GM12892 (cell line): ENCODE measurements around the gene TOMM5.

Experiments
- DNase-seq: peaks from one replicate; pipeline ENCODE4 v3.0.0; 2011; ENCODE audit not compliant: insufficient read length
- FAIRE-seq: peaks from 2 replicates; lab custom pipeline; 2011; peaks lifted over from hg19 to GRCh38; lab: Jason Lieb, UNC
- POLR2A ChIP-seq: IDR thresholded peaks from 2 replicates; pipeline ENCODE4 v1.6.1; 2011; ENCODE audit warnings: low read depth, low read length, control low read depth
- POLR2AphosphoS5 ChIP-seq: IDR thresholded peaks from 2 replicates; pipeline ENCODE4 v1.6.1; 2011; ENCODE audit warnings: low read depth, low read length, control low read depth
- TAF1 ChIP-seq: IDR thresholded peaks from 2 replicates; pipeline ENCODE4 v1.6.1; 2011; ENCODE audit warnings: low read depth, mild to moderate bottlenecking, control low read depth, low read length, borderline replicate concordance

Gene TOMM5

DNA sequence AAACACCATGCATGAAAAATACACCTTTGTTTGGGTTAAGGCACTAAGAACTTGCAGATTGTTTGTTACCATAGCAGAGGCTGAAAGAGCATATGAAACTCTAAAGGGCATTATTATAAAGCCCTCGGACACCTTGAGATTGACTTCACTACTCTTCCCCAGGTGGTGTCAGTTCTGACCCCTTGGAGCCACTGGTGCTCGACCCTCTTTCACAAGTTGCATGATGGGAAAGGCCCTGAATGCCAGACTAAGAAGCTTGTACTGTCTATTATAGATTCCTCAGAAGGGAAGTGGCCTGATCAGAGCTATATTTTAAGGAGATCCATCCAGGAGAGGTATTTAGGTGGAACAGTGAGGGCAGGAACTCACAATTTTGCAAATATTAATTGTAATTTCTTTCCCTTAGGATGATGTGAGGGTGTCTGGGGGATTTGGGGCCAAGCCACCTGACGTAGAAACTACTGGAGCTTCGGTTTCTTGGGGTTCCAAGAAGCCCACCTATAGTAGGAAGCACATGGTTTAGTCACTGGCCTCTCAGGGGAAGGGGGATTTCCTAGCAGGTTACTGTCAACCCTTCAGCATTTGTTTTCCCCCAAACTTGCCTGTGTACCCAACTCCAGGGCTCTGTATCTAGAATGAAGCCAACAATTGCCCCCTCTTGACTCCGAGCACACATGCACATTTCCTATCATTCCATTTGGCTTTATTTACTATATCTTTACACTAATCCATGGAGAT is 32.4 kb downstream of the TOMM5 start:
- no peak for DNase-seq
- TF ChIP-seq POLR2A, result no peak
- TF ChIP-seq TAF1, result no peak
- no peak for TF ChIP-seq POLR2AphosphoS5
- FAIRE-seq, result no peak

DNA sequence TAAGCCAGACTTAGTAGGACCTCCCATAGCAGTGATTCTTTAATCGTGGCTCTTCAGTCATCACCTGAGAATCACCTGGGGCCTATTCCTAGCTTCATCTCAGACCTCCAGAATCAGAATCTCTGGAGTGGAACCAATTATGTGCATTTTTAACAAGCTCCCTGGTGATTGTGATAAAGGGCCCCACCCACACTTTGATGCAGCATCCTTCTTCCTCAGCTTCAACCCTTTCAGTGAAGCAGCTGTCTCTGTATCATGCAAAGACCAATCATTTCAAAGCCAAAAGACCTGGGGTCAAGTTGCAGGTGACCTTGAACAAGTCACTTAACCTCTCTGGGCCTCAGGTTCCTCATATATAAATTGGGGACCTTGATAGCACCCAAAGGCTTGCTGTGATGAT is 33.3 kb downstream of the TOMM5 start:
- FAIRE-seq (no peak), DNase-seq (no peak)
- TF ChIP-seq POLR2A (no peak), POLR2AphosphoS5 (no peak), TAF1 (no peak)

DNA sequence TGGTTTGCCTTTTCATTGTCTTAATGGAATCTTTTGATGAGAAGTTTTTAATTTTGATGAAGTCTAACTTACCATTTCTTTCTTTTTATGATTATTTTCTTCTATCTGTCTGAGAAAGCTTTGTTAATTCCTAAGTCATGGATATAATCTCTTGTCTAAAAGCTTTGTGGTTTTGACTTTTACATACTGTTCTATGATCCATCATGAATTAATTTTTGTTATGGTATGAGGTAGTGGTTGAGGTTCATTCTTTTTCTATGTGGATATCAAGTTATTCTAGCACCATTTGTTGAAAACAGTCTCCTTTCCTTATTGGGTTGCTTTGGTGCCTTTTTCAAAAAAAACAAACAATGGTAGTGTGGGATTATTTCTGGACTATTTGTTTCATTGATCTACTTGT is 36.6 kb downstream of the TOMM5 start:
- FAIRE-seq, result no peak
- DNase-seq, result no peak
- no peak for TF ChIP-seq POLR2AphosphoS5
- no peak for TF ChIP-seq POLR2A
- TF ChIP-seq TAF1, result no peak

DNA sequence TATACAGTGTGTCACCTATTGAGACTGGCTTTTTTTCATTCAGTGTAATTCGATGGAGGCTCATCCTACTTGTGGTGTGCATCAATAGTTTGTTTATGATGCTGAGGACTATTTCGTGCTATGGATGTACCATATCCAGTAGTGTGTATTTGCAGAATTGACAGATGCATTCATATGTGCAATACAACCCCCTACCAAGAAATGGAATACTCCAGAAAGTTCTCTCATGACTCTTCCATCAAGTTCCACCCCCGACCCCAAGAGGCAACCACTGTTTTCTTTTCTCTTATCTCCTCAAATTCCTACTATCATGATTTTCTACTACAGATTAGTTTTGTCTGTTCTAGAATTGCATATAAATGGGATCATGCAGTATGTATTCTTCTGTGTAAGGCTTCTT is 38.1 kb downstream of the TOMM5 start:
- FAIRE-seq (no peak), DNase-seq (no peak)
- TF ChIP-seq POLR2A (no peak), POLR2AphosphoS5 (no peak), TAF1 (no peak)

DNA sequence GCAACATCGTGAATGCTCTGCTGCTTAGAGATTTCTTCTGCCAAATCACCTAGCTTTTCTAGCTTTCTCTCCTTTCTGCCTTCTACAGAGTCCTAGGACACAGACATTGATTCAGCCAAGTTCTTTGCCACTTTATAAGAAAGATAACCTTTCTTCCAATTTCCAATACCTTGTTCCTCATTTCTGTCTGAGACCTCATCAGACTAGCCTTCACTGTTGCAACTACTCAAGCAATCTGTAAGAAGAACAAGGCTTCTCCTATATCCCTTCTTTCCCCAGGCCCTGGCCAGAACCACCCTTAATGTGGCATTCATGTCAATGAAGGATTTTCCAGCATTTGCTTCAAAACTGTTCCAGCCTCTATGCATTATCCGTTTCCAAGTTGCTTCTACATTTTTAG is 40.5 kb downstream of the TOMM5 start:
- DNase-seq (no peak), FAIRE-seq (no peak)
- TF ChIP-seq POLR2A (no peak), TAF1 (no peak), POLR2AphosphoS5 (no peak)

DNA sequence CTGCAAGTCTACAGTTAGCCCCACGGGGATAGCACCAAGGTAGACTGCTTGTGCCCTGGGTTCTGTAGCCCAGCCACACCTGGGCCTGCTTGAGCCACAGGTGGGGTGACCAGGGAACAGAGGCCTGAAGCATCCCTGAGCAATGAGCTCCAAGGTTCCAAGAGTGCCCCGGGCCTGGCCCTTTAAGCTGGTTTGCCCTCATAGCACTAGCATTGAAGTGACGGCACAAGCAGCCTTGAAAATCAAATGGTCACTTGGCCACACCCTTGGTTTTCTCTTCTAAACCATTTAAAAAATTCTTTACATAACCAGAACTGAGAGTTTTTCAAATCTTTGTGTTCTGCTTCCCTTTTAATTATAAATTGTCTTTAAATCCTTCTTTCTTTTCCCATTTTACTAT is 40.9 kb downstream of the TOMM5 start:
- no peak for FAIRE-seq
- no peak for DNase-seq
- TF ChIP-seq POLR2AphosphoS5, result no peak

DNA sequence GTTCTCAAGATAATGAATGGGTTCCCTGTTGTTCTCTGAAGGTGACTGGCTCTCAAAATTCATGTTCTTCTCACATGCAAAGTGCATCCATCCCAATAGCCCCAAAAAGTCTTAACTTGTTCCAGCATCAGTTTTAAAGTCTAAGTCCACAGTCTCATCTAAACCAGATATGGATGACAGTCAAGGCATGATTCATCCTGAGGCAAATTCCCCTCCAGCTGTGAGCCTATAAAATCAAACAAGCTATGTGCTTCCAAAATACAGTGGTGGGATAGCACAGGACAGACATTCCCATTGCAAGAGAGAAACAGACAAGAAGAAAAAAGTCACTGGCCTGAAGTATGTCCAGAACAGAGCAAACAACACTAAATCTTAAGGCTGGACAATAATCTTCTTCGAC is 41.6 kb downstream of the TOMM5 start:
- TF ChIP-seq POLR2AphosphoS5 (no peak), TAF1 (no peak), POLR2A (no peak)
- DNase-seq, result no peak
- no peak for FAIRE-seq

DNA sequence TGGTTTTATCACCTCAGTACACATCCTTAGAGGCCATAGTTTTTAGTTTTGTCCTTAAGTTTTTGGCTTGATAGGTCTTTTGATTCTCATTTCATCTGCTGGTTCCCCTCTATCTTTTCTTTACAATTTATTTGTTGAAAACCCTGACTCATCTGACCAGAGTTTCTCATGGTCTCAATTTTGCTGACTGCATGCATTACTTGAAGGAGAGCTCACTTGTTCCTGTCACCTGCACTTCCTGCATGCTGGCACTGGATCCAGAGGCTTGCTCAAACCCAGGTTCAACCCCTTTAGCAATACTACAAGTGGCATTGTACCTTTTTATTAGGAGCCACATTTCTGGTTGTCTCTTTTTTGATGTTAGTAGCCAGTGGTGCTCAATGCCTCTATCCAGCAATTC is 42.9 kb downstream of the TOMM5 start:
- FAIRE-seq (no peak), DNase-seq (no peak)

DNA sequence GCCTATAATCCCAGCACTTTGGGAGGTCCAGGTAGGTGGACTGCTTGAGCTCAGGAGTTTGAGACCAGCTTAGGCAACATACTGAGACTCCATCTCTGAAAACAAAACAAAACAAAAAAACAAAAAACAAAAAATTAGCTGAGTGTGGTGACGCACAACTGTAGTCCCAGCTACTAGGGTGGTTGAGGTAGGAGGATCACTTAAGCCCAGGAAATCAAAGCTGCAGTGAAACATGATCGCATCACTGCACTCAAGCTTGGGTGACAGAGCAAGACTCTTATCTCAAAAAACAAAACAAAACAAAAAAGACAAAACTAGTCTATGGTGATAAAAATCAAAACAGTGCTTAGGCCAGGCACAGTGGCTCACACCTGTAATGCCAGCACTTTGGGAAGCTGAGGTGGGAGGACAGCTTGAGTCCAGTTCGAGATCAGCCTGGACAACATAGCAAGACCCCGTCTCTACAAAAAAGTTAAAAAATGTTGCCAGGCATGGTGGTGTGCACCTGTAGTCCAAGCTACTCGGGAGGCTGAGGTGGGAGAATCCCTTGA is 45.0 kb downstream of the TOMM5 start:
- FAIRE-seq (no peak), DNase-seq (no peak)
- no peak for TF ChIP-seq POLR2AphosphoS5
- TF ChIP-seq POLR2A, result no peak
- TF ChIP-seq TAF1, result no peak

More for the DNA sequence above, 42.9 kb downstream of the TOMM5 start:
- no peak for TF ChIP-seq POLR2AphosphoS5
- no peak for TF ChIP-seq TAF1
- TF ChIP-seq POLR2A, result no peak

DNA sequence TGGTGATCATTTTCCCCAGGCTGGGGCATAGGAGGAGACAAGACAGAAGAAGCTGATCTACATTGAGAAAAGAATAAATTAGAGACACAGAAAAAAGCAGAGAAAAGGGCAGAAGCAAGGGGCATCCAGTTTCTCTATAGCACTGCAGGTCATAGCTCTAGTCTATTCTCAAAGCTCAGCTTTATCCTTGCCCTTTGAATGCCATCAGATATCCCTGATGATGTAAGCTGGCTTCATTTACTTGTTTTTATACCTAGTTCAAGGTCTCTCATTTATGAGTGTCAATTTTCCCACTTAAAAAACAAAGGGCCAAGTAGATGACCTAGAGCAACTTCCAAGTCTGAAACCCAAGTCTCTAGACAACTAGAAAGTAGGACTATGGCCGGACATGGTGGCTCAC is 48.9 kb downstream of the TOMM5 start:
- DNase-seq (no peak), FAIRE-seq (no peak)
- TF ChIP-seq TAF1 (no peak), POLR2AphosphoS5 (no peak), POLR2A (no peak)

DNA sequence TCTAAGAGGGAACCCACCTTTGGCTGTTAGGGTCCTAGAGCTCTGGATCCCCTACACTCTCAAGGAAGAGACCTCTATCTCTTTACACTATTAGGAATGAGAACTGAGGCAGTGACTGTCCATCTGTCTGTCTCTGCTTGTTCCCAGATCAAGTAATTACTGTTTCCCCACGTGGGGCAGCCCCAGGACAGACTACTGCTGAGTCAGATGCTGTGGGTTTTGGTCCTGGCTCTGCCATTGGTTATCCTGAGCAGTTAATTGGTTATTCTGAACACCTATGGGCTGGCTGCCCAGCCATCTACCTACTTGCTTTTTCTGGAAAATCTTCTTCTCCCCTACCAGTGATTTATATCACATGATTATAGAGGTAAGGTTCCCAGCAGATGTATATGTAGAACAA is 49.5 kb downstream of the TOMM5 start:
- no peak for FAIRE-seq
- TF ChIP-seq POLR2A, result no peak
- no peak for TF ChIP-seq POLR2AphosphoS5
- no peak for TF ChIP-seq TAF1
- DNase-seq, result no peak

DNA sequence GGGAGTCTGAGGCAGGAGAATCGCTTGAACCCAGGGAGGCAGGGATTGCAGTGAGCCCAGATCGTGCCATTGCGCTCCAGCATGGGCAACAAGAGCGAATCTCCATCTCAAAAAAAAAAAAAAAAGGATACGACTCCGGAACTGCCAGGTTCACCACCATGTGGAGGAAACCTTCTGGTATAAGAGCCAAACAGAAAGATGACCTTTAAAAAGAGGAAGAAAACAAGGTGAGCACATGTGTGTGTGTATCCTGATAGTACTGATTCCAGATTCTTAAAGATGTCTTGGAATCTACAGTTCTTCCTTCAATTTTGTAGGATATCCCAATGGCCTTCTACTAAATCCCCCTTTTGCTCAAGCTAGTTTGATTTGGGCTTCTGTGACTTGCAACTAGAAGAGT is 49.9 kb downstream of the TOMM5 start:
- FAIRE-seq, result no peak
- DNase-seq, result no peak
- TF ChIP-seq POLR2A (no peak), POLR2AphosphoS5 (no peak), TAF1 (no peak)
